Middle frontal gyrus (tissue), 1 donor: Measurements from ENCODE around the gene TMEM200B.
"Not testable (repeated sequence)": the region's sequence is repeated elsewhere in the genome, so short reads cannot be mapped to it uniquely, and the experiment has no call there.

Source experiments
- DNase-seq: peaks from one replicate; pipeline ENCODE4 v3.0.0-alpha.2; 2015; ENCODE audit warnings: low spot score; ENCODE audit errors: extremely low spot score

Gene TMEM200B

GRCh38 chr1:29134695-29135028 is 11.0 kb upstream of the TMEM200B start:
- no peak for DNase-seq

- DNase-seq, result no peak
Measured at GRCh38 chr1:29133861-29134694, 10.4 kb upstream of the TMEM200B start.

GRCh38 chr1:29131056-29131455 is 7.4 kb upstream of the TMEM200B start:
- not testable (repeated sequence) for DNase-seq

- no peak for DNase-seq
Measured at GRCh38 chr1:29129916-29130315, 6.2 kb upstream of the TMEM200B start.

GRCh38 chr1:29128739-29129138 is 5.0 kb upstream of the TMEM200B start:
- no peak for DNase-seq

GRCh38 chr1:29126198-29126597 is 2.5 kb upstream of the TMEM200B start:
- DNase-seq, result no peak

- DNase-seq, result no peak
Measured at GRCh38 chr1:29125788-29126187, 2.1 kb upstream of the TMEM200B start.

GRCh38 chr1:29125237-29125641 is 1.5 kb upstream of the TMEM200B start:
- no peak for DNase-seq

GRCh38 chr1:29124366-29125236 is 898 bp upstream of the TMEM200B start:
- DNase-seq, result no peak

- no peak for DNase-seq
Measured at GRCh38 chr1:29123053-29123886, 433 bp downstream of the TMEM200B start.

GRCh38 chr1:29122682-29123052 is 1.0 kb downstream of the TMEM200B start:
- DNase-seq, result no peak

GRCh38 chr1:29121936-29122681 is 1.6 kb downstream of the TMEM200B start:
- DNase-seq, result no peak

- DNase-seq, result no peak
Measured at GRCh38 chr1:29121516-29121935, 2.2 kb downstream of the TMEM200B start.

GRCh38 chr1:29120947-29121485 is 2.7 kb downstream of the TMEM200B start:
- no peak for DNase-seq

- no peak for DNase-seq
Measured at GRCh38 chr1:29120367-29120766, 3.3 kb downstream of the TMEM200B start.

GRCh38 chr1:29119121-29119929 is 4.4 kb downstream of the TMEM200B start:
- no peak for DNase-seq

- DNase-seq, result no peak
Measured at GRCh38 chr1:29117381-29117780, 6.3 kb downstream of the TMEM200B start.

GRCh38 chr1:29114654-29115053 is 9.0 kb downstream of the TMEM200B start:
- DNase-seq, result no peak

- no peak for DNase-seq
Measured at GRCh38 chr1:29113413-29114117, 10.1 kb downstream of the TMEM200B start.
